Adipocyte (in vitro differentiated cells): ENCODE measurements around the gene SMARCB1.

Experiments used
- DNase-seq: peaks from one replicate; pipeline ENCODE4 v3.0.0-alpha.2; 2015; ENCODE audit warnings: low read depth
- H3K27me3 ChIP-seq: replicated peaks from 2 replicates; pipeline ENCODE4 v1.7.0; 2013; ENCODE audit warnings: mild to moderate bottlenecking, low read length, moderate library complexity; ENCODE audit not compliant: control insufficient read depth, insufficient read depth
- H3K36me3 ChIP-seq: 2 replicates; pipeline ENCODE4 v1.7.0; 2013; ENCODE audit warnings: low read length, mild to moderate bottlenecking, moderate library complexity; ENCODE audit not compliant: control insufficient read depth, insufficient read depth, severe bottlenecking
- H3K4me1 ChIP-seq: 2 replicates; pipeline ENCODE4 v1.7.0; 2013; ENCODE audit warnings: mild to moderate bottlenecking, low read length, moderate library complexity; ENCODE audit not compliant: control insufficient read depth, insufficient read depth
- H3K4me3 ChIP-seq: 2 replicates; pipeline ENCODE4 v1.7.0; 2013; ENCODE audit warnings: mild to moderate bottlenecking, low read length, moderate library complexity
- H3K9ac ChIP-seq: 2 replicates; pipeline ENCODE4 v1.7.0; 2013; ENCODE audit warnings: mild to moderate bottlenecking, low read length, moderate library complexity
- H3K9me3 ChIP-seq: 2 replicates; pipeline ENCODE4 v1.7.0; 2013; ENCODE audit warnings: mild to moderate bottlenecking, low read length, moderate library complexity; ENCODE audit not compliant: control insufficient read depth

The SMARCB1 gene

GRCh38 chr22:23791738-23792645, 5.2 kb downstream of the SMARCB1 start:
- H3K9me3 ChIP-seq: no peaks in the 10 kb centered on the region
- H3K4me3 ChIP-seq: peak overlapping the region; percentile 4
- peak overlapping the region; percentile 54 for H3K9ac ChIP-seq
- DNase-seq: no peak
- peaks cover 35% of the 10 kb centered on the region for H3K4me1 ChIP-seq
- no peaks in the 10 kb centered on the region for H3K27me3 ChIP-seq
- H3K36me3 ChIP-seq: peaks cover 32% of the 10 kb centered on the region

- H3K9me3 ChIP-seq: no peaks in the 10 kb centered on the region
Observed at GRCh38 chr22:23793326-23793725, 6.6 kb downstream of the SMARCB1 start.

GRCh38 chr22:23796461-23796860, 9.7 kb downstream of the SMARCB1 start:
- H3K4me3 ChIP-seq: no peak overlapping the region
- H3K9ac ChIP-seq: no peak overlapping the region
- peaks cover 15% of the 10 kb centered on the region for H3K4me1 ChIP-seq
- H3K36me3 ChIP-seq: peaks cover 61% of the 10 kb centered on the region
- DNase-seq: no peak
- H3K27me3 ChIP-seq: no peaks in the 10 kb centered on the region
- no peaks in the 10 kb centered on the region for H3K9me3 ChIP-seq

More at GRCh38 chr22:23793326-23793725, 6.6 kb downstream of the SMARCB1 start:
- Histone ChIP-seq H3K36me3 (peaks cover 40% of the 10 kb centered on the region), H3K27me3 (no peaks in the 10 kb centered on the region), H3K4me1 (peaks cover 27% of the 10 kb centered on the region), H3K9ac (no peak overlapping the region), H3K4me3 (no peak overlapping the region)
- DNase-seq: no peak

GRCh38 chr22:23800297-23801237, 13.8 kb downstream of the SMARCB1 start:
- DNase-seq: no peak

GRCh38 chr22:23801238-23801821, 14.6 kb downstream of the SMARCB1 start:
- no peak overlapping the region for H3K9ac ChIP-seq
- no peaks in the 10 kb centered on the region for H3K9me3 ChIP-seq
- peaks cover 9% of the 10 kb centered on the region for H3K4me1 ChIP-seq
- H3K36me3 ChIP-seq: peaks cover 77% of the 10 kb centered on the region
- DNase-seq: no peak
- H3K27me3 ChIP-seq: no peaks in the 10 kb centered on the region
- no peak overlapping the region for H3K4me3 ChIP-seq

More at GRCh38 chr22:23800297-23801237, 13.8 kb downstream of the SMARCB1 start:
- peaks cover 74% of the 10 kb centered on the region for H3K36me3 ChIP-seq
- H3K27me3 ChIP-seq: no peaks in the 10 kb centered on the region
- no peak overlapping the region for H3K4me3 ChIP-seq
- H3K4me1 ChIP-seq: peaks cover 12% of the 10 kb centered on the region
- H3K9me3 ChIP-seq: no peaks in the 10 kb centered on the region
- no peak overlapping the region for H3K9ac ChIP-seq

- peaks cover 82% of the 10 kb centered on the region for H3K36me3 ChIP-seq
- no peak for DNase-seq
- no peak overlapping the region for H3K4me3 ChIP-seq
- peaks cover 4% of the 10 kb centered on the region for H3K4me1 ChIP-seq
- H3K9me3 ChIP-seq: no peaks in the 10 kb centered on the region
- no peaks in the 10 kb centered on the region for H3K27me3 ChIP-seq
- H3K9ac ChIP-seq: no peak overlapping the region
Observed at GRCh38 chr22:23801886-23802377, 15.2 kb downstream of the SMARCB1 start.

- Histone ChIP-seq H3K4me3 (no peak overlapping the region), H3K9ac (no peak overlapping the region), H3K4me1 (peaks cover 4% of the 10 kb centered on the region), H3K36me3 (peaks cover 81% of the 10 kb centered on the region), H3K9me3 (no peaks in the 10 kb centered on the region), H3K27me3 (no peaks in the 10 kb centered on the region)
- no peak for DNase-seq
Observed at GRCh38 chr22:23803001-23803819, 16.4 kb downstream of the SMARCB1 start.

GRCh38 chr22:23804781-23805291, 18.1 kb downstream of the SMARCB1 start:
- no peak for DNase-seq
- H3K27me3 ChIP-seq: no peaks in the 10 kb centered on the region
- H3K4me1 ChIP-seq: peaks cover 4% of the 10 kb centered on the region
- peaks cover 75% of the 10 kb centered on the region for H3K36me3 ChIP-seq
- no peaks in the 10 kb centered on the region for H3K9me3 ChIP-seq
- H3K9ac ChIP-seq: no peak overlapping the region
- H3K4me3 ChIP-seq: no peak overlapping the region

- no peak for DNase-seq
- peaks cover 64% of the 10 kb centered on the region for H3K36me3 ChIP-seq
- H3K9me3 ChIP-seq: no peaks in the 10 kb centered on the region
Observed at GRCh38 chr22:23806837-23807236, 20.1 kb downstream of the SMARCB1 start.

GRCh38 chr22:23812378-23812777, 25.6 kb downstream of the SMARCB1 start:
- DNase-seq: no peak
- Histone ChIP-seq H3K4me1 (peaks cover 4% of the 10 kb centered on the region), H3K4me3 (no peak overlapping the region), H3K9me3 (no peaks in the 10 kb centered on the region), H3K27me3 (no peaks in the 10 kb centered on the region), H3K36me3 (peaks cover 28% of the 10 kb centered on the region), H3K9ac (no peak overlapping the region)

More at GRCh38 chr22:23806837-23807236, 20.1 kb downstream of the SMARCB1 start:
- Histone ChIP-seq H3K27me3 (no peaks in the 10 kb centered on the region), H3K4me3 (no peak overlapping the region), H3K4me1 (peaks cover 4% of the 10 kb centered on the region), H3K9ac (no peak overlapping the region)
